Cardiac muscle cell (in vitro differentiated cells and primary cell): Measurements from ENCODE around the gene DNAH6. TPM values are rescaled to one million over a fixed set of nuclear protein-coding genes. Genes with fewer than 3 reads are reported as not detected.

ENCODE experiments used
- DNase-seq, 2 donors: peaks; one replicate each; pipeline versions ENCODE4 v3.0.0 to v3.0.0-alpha.2; 2010 to 2017; ENCODE audit warnings: low read depth in 1 of 2, low spot score in 1 of 2
- H3K27ac ChIP-seq: fragments of 200-600 bp; sonication (generic); 2 replicates; pipeline ENCODE4 v1.5.1; 2016
- H3K27me3 ChIP-seq: fragments of 200-600 bp; sonication (generic); 2 replicates; pipeline ENCODE4 v1.6.0; 2016; ENCODE audit warnings: control low read depth
- H3K36me3 ChIP-seq: fragments of 200-600 bp; sonication (generic); 2 replicates; pipeline ENCODE4 v1.5.1; 2016; ENCODE audit warnings: control low read depth
- H3K4me1 ChIP-seq: fragments of 200-600 bp; sonication (generic); 2 replicates; pipeline ENCODE4 v1.8.1; 2017; ENCODE audit warnings: low read depth, mild to moderate bottlenecking, mixed run types
- H3K4me3 ChIP-seq: fragments of 200-600 bp; sonication (generic); 2 replicates; pipeline ENCODE4 v1.5.1; 2016; ENCODE audit warnings: mild to moderate bottlenecking
- H3K9me3 ChIP-seq: fragments of 200-600 bp; sonication (generic); 2 replicates; pipeline ENCODE4 v1.5.1; 2017; ENCODE audit warnings: low read depth, mild to moderate bottlenecking, control low read depth
- CTCF ChIP-seq: IDR thresholded peaks from 2 replicates; pipeline ENCODE4 v1.5.1; 2012; ENCODE audit warnings: low read depth, mild to moderate bottlenecking, low read length
- polyA plus RNA-seq: library from polyadenylated mRNA; unstranded; fragments of >200 nt; fragmentation: Nextera tagmentation; extraction: Ambion mirVana; gene quantifications from 2 replicates; pipeline ENCODE4 v1.2.1, GENCODE V29; 2016
- total RNA-seq: library from RNA; depleted of rRNA; stranded (reverse); fragments of >200 nt; gene quantifications from 2 replicates; pipeline ENCODE4 v1.2.3, GENCODE V29; 2016

DNAH6 gene
- total and polyA plus RNA-seq, 2 experiments from 2014 or later: 0.66 to 0.73 TPM

GRCh38 chr2:84716564-84716963 is 200.3 kb downstream of the DNAH6 start:
- TF ChIP-seq CTCF: no peak
- Histone ChIP-seq H3K27me3 (no peaks in the 10 kb centered on the region), H3K4me3 (no peak overlapping the region), H3K36me3 (no peaks in the 10 kb centered on the region), H3K27ac (peak overlapping the region; percentile 48), H3K9me3 (no peaks in the 10 kb centered on the region), H3K4me1 (peaks cover 11% of the 10 kb centered on the region)
- DNase-seq: peak in 1 of 2 donors; percentile 73

GRCh38 chr2:84717302-84717701 is 201.0 kb downstream of the DNAH6 start:
- no peak for TF ChIP-seq CTCF
- Histone ChIP-seq H3K4me3 (no peak overlapping the region), H3K9me3 (no peaks in the 10 kb centered on the region), H3K4me1 (peaks cover 11% of the 10 kb centered on the region), H3K27ac (no peak overlapping the region), H3K27me3 (no peaks in the 10 kb centered on the region), H3K36me3 (no peaks in the 10 kb centered on the region)
- no peak for DNase-seq

- no peak for DNase-seq
- Histone ChIP-seq H3K9me3 (no peaks in the 10 kb centered on the region), H3K4me3 (no peak overlapping the region), H3K4me1 (peaks cover 11% of the 10 kb centered on the region), H3K27me3 (no peaks in the 10 kb centered on the region), H3K36me3 (no peaks in the 10 kb centered on the region), H3K27ac (no peak overlapping the region)
- TF ChIP-seq CTCF: no peak
Measured at GRCh38 chr2:84719434-84719833, 203.1 kb downstream of the DNAH6 start.

GRCh38 chr2:84723831-84724230 is 207.5 kb downstream of the DNAH6 start:
- no peak for TF ChIP-seq CTCF
- no peaks in the 10 kb centered on the region for H3K9me3 ChIP-seq
- no peak for DNase-seq
- H3K36me3 ChIP-seq: no peaks in the 10 kb centered on the region
- H3K27ac ChIP-seq: no peak overlapping the region
- H3K4me3 ChIP-seq: no peak overlapping the region
- H3K4me1 ChIP-seq: no peaks in the 10 kb centered on the region
- no peaks in the 10 kb centered on the region for H3K27me3 ChIP-seq

GRCh38 chr2:84725717-84726116 is 209.4 kb downstream of the DNAH6 start:
- Histone ChIP-seq H3K27me3 (no peaks in the 10 kb centered on the region), H3K9me3 (no peaks in the 10 kb centered on the region), H3K4me1 (no peaks in the 10 kb centered on the region), H3K27ac (no peak overlapping the region), H3K36me3 (no peaks in the 10 kb centered on the region), H3K4me3 (no peak overlapping the region)
- TF ChIP-seq CTCF: no peak
- DNase-seq: no peak

- DNase-seq: no peak
- Histone ChIP-seq H3K4me3 (no peak overlapping the region), H3K9me3 (no peaks in the 10 kb centered on the region), H3K4me1 (no peaks in the 10 kb centered on the region), H3K27me3 (no peaks in the 10 kb centered on the region), H3K36me3 (no peaks in the 10 kb centered on the region), H3K27ac (no peak overlapping the region)
- TF ChIP-seq CTCF: no peak
Measured at GRCh38 chr2:84727315-84727714, 211.0 kb downstream of the DNAH6 start.
